Measurements from ENCODE around the gene ATP5F1B.

Gene ATP5F1B

DNA sequence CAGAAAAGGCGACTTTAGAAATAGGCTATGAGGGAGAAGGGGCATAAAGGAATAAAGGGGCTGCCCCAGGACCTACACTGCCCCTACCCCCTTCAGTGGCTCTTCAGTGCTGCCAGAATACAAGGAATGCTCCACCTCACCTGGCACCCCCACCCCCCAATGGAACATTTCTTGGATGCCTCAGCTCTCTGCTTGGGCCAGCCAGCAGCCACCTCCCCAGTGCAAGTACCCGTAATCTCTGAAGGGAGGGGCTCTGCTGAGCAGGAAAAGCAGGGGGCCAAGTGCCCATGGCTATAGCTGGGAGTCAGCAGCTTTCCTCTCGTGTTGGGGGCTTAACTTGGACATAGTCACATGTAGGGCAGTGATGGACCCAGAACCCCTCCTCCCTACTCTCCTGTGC lies 49.0 kb downstream of the ATP5F1B start:
- no peak overlapping the region for H3K4me3 ChIP-seq (ENCODE audit: low read depth, low read length)
- no peak for DNase-seq (ENCODE audit: low read depth)
- TF ChIP-seq, protein P1, sequence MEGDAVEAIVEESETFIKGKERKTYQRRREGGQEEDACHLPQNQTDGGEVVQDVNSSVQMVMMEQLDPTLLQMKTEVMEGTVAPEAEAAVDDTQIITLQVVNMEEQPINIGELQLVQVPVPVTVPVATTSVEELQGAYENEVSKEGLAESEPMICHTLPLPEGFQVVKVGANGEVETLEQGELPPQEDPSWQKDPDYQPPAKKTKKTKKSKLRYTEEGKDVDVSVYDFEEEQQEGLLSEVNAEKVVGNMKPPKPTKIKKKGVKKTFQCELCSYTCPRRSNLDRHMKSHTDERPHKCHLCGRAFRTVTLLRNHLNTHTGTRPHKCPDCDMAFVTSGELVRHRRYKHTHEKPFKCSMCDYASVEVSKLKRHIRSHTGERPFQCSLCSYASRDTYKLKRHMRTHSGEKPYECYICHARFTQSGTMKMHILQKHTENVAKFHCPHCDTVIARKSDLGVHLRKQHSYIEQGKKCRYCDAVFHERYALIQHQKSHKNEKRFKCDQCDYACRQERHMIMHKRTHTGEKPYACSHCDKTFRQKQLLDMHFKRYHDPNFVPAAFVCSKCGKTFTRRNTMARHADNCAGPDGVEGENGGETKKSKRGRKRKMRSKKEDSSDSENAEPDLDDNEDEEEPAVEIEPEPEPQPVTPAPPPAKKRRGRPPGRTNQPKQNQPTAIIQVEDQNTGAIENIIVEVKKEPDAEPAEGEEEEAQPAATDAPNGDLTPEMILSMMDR (conservative IDR thresholded peaks at IDR 0.05; ENCODE audit: low read depth, low read length), result no peak

DNA sequence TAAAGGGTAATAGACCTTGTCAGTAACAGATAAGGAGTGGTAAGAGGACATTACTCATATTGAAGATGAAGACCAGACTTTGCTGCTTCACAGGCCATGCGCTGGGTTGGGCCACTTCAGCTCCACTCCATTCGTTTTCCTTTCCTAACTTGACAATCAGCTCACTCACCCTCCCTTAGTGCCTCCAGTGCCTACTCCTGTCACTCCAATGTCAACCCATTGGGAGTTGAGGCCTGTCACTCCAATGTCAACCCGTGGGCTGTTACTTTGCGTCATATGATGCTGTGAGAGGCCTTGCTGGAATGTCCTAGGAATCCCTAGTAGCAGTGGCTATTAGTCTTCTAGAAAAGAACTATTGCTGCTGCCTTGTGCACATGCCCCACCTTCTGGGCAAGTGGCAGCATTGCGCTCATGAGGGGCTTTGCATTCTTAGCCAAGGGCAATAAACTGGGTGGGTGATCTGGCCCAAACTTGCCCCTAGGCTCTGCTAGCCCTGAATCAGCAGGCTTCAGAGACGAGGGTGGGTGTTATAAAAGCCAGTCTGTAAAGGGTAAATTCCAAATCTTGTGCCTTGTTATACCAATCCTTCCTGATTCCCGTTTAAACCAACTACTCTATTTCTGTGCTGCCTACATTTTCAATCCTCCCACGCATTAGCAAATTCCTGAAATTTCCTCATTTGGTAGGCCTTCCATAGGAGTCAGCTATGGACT lies 51.7 kb downstream of the ATP5F1B start:
- peak; percentile 88 for DNase-seq (ENCODE audit: low read depth)
- no peak overlapping the region for H3K4me3 ChIP-seq (ENCODE audit: low read depth, low read length)
- TF ChIP-seq, protein P1 (conservative IDR thresholded peaks at IDR 0.05; ENCODE audit: low read depth, low read length), result peak; percentile 94

DNA sequence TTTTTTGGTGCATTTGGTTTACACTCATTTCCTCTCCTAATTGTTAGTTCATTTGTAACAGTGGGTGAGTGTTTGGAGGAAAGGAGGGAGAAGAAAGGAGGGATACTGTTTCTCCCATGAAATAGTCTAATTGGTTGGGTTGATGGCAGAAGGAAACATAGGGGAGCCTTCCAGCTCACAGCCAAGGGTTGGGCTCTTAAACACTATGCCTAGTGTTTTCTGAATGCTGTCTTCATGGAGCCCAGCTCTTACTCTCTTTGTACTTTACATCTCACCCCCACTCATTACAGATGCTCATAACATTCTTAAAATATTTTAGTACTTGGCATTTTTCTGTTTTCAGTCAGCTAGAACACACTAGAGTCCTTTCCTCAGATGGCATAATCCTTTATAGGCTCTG lies 53.8 kb downstream of the ATP5F1B start:
- H3K4me3 ChIP-seq (ENCODE audit: low read depth, low read length), result no peak overlapping the region
- DNase-seq (ENCODE audit: low read depth), result no peak
- TF ChIP-seq, protein P1 (conservative IDR thresholded peaks at IDR 0.05; ENCODE audit: low read depth, low read length), result no peak

GRCh38 chr12:56591126-56591525 lies 54.7 kb downstream of the ATP5F1B start:
- DNase-seq (ENCODE audit: low read depth), result no peak
- TF ChIP-seq, protein P1 (conservative IDR thresholded peaks at IDR 0.05; ENCODE audit: low read depth, low read length), result no peak
- H3K4me3 ChIP-seq (ENCODE audit: low read depth, low read length), result no peak overlapping the region

DNA sequence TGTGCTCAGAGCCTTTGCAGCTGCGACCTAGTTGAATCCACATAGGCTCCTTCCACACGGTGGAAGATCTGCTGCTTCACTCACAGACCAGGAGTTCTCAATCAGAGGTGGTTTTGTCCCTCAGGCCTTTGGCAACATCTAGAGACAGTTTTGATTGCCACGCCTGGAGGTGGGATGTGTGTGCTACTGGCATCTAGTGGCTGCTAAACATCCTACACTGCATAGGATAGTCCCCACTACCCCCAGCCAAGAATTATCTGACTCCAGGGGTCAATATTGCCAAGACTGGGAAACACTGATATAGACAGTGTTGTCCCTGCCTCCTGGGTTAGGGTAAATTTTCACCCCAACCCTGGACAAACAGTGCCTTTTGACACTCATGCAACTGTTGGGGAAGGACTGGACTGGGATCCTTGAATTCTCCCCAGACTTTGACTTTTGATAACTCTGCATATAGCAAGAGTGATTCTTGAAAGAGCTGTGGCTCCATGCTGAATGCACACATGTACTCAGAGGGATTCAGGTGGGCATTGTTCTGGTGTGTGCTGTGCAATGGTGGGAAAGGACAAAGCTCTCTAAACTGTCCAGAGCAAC lies 55.5 kb downstream of the ATP5F1B start:
- no peak overlapping the region for H3K4me3 ChIP-seq (ENCODE audit: low read depth, low read length)
- TF ChIP-seq, protein P1 (conservative IDR thresholded peaks at IDR 0.05; ENCODE audit: low read depth, low read length), result peak; percentile 78
- peak; percentile 64 for DNase-seq (ENCODE audit: low read depth)

GRCh38 chr12:56589783-56590182 lies 56.0 kb downstream of the ATP5F1B start:
- H3K4me3 ChIP-seq (ENCODE audit: low read depth, low read length), result no peak overlapping the region
- TF ChIP-seq, protein P1 (conservative IDR thresholded peaks at IDR 0.05; ENCODE audit: low read depth, low read length), result no peak
- DNase-seq (ENCODE audit: low read depth), result no peak

Data from choroid plexus epithelial cell (primary cell).